SK-N-SH (cell line): Measurements from ENCODE around the gene REV1. TPM values are rescaled to one million over a fixed set of nuclear protein-coding genes. Genes with fewer than 3 reads are reported as not detected.

Experiments used
- CTCF ChIA-PET: fragments of 300-600, 350-600 bp; formaldehyde crosslinking; extraction: SDS; loops from one replicate; lab custom pipeline; 2021; lab: Yijun Ruan, JAX
- POLR2A ChIA-PET: fragments of 350-600 bp; sonication (Branson Sonifier 250); formaldehyde crosslinking; extraction: SDS; loops from one replicate; lab custom pipeline; 2020; ENCODE audit warnings: antibody characterized with exemption, inconsistent platforms; lab: Yijun Ruan, JAX
- DNase-seq: peaks from one replicate; pipeline ENCODE4 v3.0.0; 2012
- H2AFZ ChIP-seq: fragments of 200-600 bp; sonication (generic); 2 replicates; pipeline ENCODE4 v1.8.1; 2016; ENCODE audit warnings: antibody characterized with exemption, mild to moderate bottlenecking, low read depth
- H3F3A ChIP-seq: fragments of 200-600 bp; sonication (generic); replicated peaks from 2 replicates; pipeline ENCODE3; 2016; ENCODE audit warnings: antibody characterized with exemption, mild to moderate bottlenecking; ENCODE audit not compliant: insufficient read depth
- H3K27ac ChIP-seq, 2 experiments: fragments of 200-500 bp in 1 of 2; fragments of 200-600 bp in 1 of 2; sonication (Bioruptor generic) in 1 of 2; sonication (generic), shearing (Covaris generic) in 1 of 2; 2 replicates each; pipeline versions ENCODE4 v1.5.1 to v1.6.1; 2014 to 2016; ENCODE audit warnings: low read depth in 2 of 2, inconsistent platforms in 1 of 2, low read length in 1 of 2, mild to moderate bottlenecking in 1 of 2, mixed read lengths in 1 of 2
- H3K27me3 ChIP-seq: fragments of 200-600 bp; sonication (generic), shearing (Covaris generic); 2 replicates; pipeline ENCODE4 v1.6.1; 2016; ENCODE audit warnings: mixed run types; ENCODE audit not compliant: insufficient read depth
- H3K36me3 ChIP-seq, 2 experiments: fragments of 200-500 bp in 1 of 2; fragments of 200-600 bp in 1 of 2; sonication (Bioruptor generic) in 1 of 2; sonication (generic) in 1 of 2; replicated peaks in 1 of 2; 2 replicates each; pipeline versions ENCODE3 to v1.5.1; 2014 to 2016; ENCODE audit warnings: low read length in 1 of 2, mild to moderate bottlenecking in 1 of 2; ENCODE audit not compliant: insufficient read depth in 2 of 2, control insufficient read depth in 1 of 2
- H3K4me1 ChIP-seq, 2 experiments: fragments of 200-500 bp in 1 of 2; fragments of 200-600 bp in 1 of 2; sonication (Bioruptor generic) in 1 of 2; sonication (generic), shearing (Covaris generic) in 1 of 2; 2 replicates each; pipeline versions ENCODE4 v1.5.1 to v1.6.1; 2014 to 2016; ENCODE audit warnings: low read depth in 1 of 2, low read length in 1 of 2, mixed run types in 1 of 2; ENCODE audit not compliant: insufficient read depth in 2 of 2, control insufficient read depth in 1 of 2
- H3K4me2 ChIP-seq: fragments of 200-600 bp; sonication (generic), shearing (Covaris generic); 2 replicates; pipeline ENCODE4 v1.6.1; 2017; ENCODE audit warnings: mixed run types
- H3K4me3 ChIP-seq, 2 experiments: fragments of 200-500 bp in 1 of 2; fragments of 200-600 bp in 1 of 2; sonication (Bioruptor generic) in 1 of 2; sonication (generic), shearing (Covaris generic) in 1 of 2; 2 replicates each; pipeline versions ENCODE4 v1.5.1 to v1.8.1; 2014 to 2016; ENCODE audit warnings: low read depth in 2 of 2, inconsistent platforms in 1 of 2, low read length in 1 of 2, mild to moderate bottlenecking in 1 of 2, mixed read lengths in 1 of 2, moderate library complexity in 1 of 2
- H3K79me2 ChIP-seq: fragments of 200-600 bp; sonication (generic); 2 replicates; pipeline ENCODE4 v1.8.1; 2017; ENCODE audit warnings: mild to moderate bottlenecking; ENCODE audit not compliant: insufficient read depth
- H3K9ac ChIP-seq: fragments of 200-600 bp; sonication (generic); 2 replicates; pipeline ENCODE4 v1.6.1; 2017; ENCODE audit warnings: mixed run types
- H3K9me2 ChIP-seq: fragments of 200-600 bp; sonication (generic); 2 replicates; pipeline ENCODE4 v1.6.1; 2017; ENCODE audit warnings: mixed run types
- H3K9me3 ChIP-seq: fragments of 200-600 bp; sonication (generic); 2 replicates; pipeline ENCODE4 v1.6.1; 2017; ENCODE audit warnings: mixed run types, mild to moderate bottlenecking, moderate library complexity
- H4K20me1 ChIP-seq: fragments of 200-600 bp; sonication (generic); 2 replicates; pipeline ENCODE4 v1.6.1; 2017; ENCODE audit warnings: mild to moderate bottlenecking, mixed run types; ENCODE audit not compliant: insufficient read depth
- ELF1 ChIP-seq: IDR thresholded peaks from 2 replicates; pipeline ENCODE4 v1.4.0; 2012
- FOSL2 ChIP-seq: IDR thresholded peaks from 2 replicates; pipeline ENCODE4 v1.4.0; 2012; ENCODE audit warnings: low read depth, mild to moderate bottlenecking, moderate library complexity, borderline replicate concordance
- FOXJ3 ChIP-seq: sonication (generic); formaldehyde crosslinking; IDR thresholded peaks from 2 replicates; pipeline ENCODE4 v1.5.1; 2020; ENCODE audit warnings: mild to moderate bottlenecking, missing genetic modification reagents
- JUND ChIP-seq: IDR thresholded peaks from 2 replicates; pipeline ENCODE4 v1.4.0; 2012
- NRF1 ChIP-seq: IDR thresholded peaks from 2 replicates; pipeline ENCODE4 v1.6.1; 2012; ENCODE audit warnings: low read depth, mild to moderate bottlenecking, low read length
- POLR2AphosphoS5 ChIP-seq: IDR thresholded peaks from 2 replicates; pipeline ENCODE4 v1.6.1; 2012; ENCODE audit warnings: low read depth, low read length
- RXRA ChIP-seq: IDR thresholded peaks from 2 replicates; pipeline ENCODE4 v1.4.0; 2012; ENCODE audit warnings: low read depth, mild to moderate bottlenecking, borderline replicate concordance
- SIN3A ChIP-seq: IDR thresholded peaks from 2 replicates; pipeline ENCODE4 v1.6.1; 2012; ENCODE audit warnings: low read depth, mild to moderate bottlenecking, low read length, moderate library complexity, borderline replicate concordance
- TCF12 ChIP-seq: IDR thresholded peaks from 2 replicates; pipeline ENCODE4 v1.4.0; 2012
- TEAD4 ChIP-seq: IDR thresholded peaks from 2 replicates; pipeline ENCODE4 v1.4.0; 2012; ENCODE audit warnings: mild to moderate bottlenecking, borderline replicate concordance; ENCODE audit not compliant: insufficient read depth
- YY1 ChIP-seq: IDR thresholded peaks from 2 replicates; pipeline ENCODE4 v1.4.0; 2012; ENCODE audit warnings: low read depth, mild to moderate bottlenecking
- WGBS: methylation state at CpG from one replicate; pipeline ENCODE4 v1.1.6; 2017; ENCODE audit warnings: low lambda C conversion rate; 5-methylcytosine and 5-hydroxymethylcytosine counted together
- polyA plus RNA-seq, 3 experiments: library from polyadenylated mRNA; depleted of rRNA; stranded (reverse); fragments of >200 nt; gene quantifications; 2 replicates each; pipeline ENCODE4 v1.2.3, GENCODE V29; 2012
- TF ChIP-seq, protein P1 (sequence below): IDR thresholded peaks from 2 replicates; pipeline ENCODE4 v1.4.0; 2012; ENCODE audit warnings: low read depth, borderline replicate concordance
- TF ChIP-seq, protein P2 (sequence below): IDR thresholded peaks from 2 replicates; pipeline ENCODE4 v1.6.1; 2012; ENCODE audit warnings: mild to moderate bottlenecking, low read depth, low read length, moderate library complexity
- TF ChIP-seq, protein P3 (sequence below): fragments of 150-350 bp; IDR thresholded peaks from 2 replicates; pipeline ENCODE4 v1.6.1; 2016; ENCODE audit warnings: mild to moderate bottlenecking, low read depth, low read length
- TF ChIP-seq, protein P4 (sequence below): IDR thresholded peaks from 2 replicates; pipeline ENCODE4 v1.4.0; 2012; ENCODE audit warnings: low read depth, borderline replicate concordance
- TF ChIP-seq, protein P5 (sequence below): fragments of 150-350 bp; IDR thresholded peaks from 2 replicates; pipeline ENCODE4 v1.6.1; 2017; ENCODE audit warnings: antibody characterized with exemption, low read length, low read depth, borderline replicate concordance
- TF ChIP-seq, protein P6 (sequence below): IDR thresholded peaks from 2 replicates; pipeline ENCODE4; 2012
- TF ChIP-seq, protein P7 (sequence below): fragments of 200-600 bp; sonication (generic); IDR thresholded peaks from 2 replicates; pipeline ENCODE4 v1.6.1; 2017; ENCODE audit warnings: antibody characterized with exemption, mild to moderate bottlenecking, moderate library complexity

REV1 gene
- polyA plus RNA-seq, 1 of the 3 experiments (the other 2 are of a cell fraction) = 15.9 TPM

DNA sequence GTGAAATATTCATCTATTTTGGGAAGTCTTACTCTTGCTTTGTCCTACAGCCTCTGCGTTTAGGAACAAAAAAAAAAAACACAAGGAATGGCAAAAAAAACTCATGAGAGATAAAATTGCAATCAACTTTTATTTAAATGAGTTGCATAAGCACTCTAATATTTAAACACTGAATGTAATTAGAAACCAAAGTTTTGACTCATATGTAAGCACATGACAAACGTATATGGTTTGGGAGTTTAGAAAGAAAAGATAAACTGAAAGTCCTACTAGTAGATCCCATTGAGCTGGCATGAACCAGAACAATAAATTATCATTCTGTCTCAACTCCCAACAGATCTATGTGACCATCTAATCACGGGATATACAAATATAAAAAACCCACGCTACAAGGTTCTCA is 44.8 kb downstream of the REV1 start:
- WGBS = 94% methylated on average over 4 of the region's 4 CpGs
- POLR2A ChIA-PET = no interaction called here
- H3K4me1 ChIP-seq = no peaks in the 10 kb centered on the region; a peak in 2 of 4 replicates

More for the DNA sequence above, 44.8 kb downstream of the REV1 start:
- no peak for TF ChIP-seq ELF1
- no peak for TF ChIP-seq SIN3A
- TF ChIP-seq TCF12 = no peak
- TF ChIP-seq, protein P1, sequence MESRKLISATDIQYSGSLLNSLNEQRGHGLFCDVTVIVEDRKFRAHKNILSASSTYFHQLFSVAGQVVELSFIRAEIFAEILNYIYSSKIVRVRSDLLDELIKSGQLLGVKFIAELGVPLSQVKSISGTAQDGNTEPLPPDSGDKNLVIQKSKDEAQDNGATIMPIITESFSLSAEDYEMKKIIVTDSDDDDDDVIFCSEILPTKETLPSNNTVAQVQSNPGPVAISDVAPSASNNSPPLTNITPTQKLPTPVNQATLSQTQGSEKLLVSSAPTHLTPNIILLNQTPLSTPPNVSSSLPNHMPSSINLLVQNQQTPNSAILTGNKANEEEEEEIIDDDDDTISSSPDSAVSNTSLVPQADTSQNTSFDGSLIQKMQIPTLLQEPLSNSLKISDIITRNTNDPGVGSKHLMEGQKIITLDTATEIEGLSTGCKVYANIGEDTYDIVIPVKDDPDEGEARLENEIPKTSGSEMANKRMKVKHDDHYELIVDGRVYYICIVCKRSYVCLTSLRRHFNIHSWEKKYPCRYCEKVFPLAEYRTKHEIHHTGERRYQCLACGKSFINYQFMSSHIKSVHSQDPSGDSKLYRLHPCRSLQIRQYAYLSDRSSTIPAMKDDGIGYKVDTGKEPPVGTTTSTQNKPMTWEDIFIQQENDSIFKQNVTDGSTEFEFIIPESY = no peak
- TF ChIP-seq FOSL2 = no peak
- TF ChIP-seq, protein P2, sequence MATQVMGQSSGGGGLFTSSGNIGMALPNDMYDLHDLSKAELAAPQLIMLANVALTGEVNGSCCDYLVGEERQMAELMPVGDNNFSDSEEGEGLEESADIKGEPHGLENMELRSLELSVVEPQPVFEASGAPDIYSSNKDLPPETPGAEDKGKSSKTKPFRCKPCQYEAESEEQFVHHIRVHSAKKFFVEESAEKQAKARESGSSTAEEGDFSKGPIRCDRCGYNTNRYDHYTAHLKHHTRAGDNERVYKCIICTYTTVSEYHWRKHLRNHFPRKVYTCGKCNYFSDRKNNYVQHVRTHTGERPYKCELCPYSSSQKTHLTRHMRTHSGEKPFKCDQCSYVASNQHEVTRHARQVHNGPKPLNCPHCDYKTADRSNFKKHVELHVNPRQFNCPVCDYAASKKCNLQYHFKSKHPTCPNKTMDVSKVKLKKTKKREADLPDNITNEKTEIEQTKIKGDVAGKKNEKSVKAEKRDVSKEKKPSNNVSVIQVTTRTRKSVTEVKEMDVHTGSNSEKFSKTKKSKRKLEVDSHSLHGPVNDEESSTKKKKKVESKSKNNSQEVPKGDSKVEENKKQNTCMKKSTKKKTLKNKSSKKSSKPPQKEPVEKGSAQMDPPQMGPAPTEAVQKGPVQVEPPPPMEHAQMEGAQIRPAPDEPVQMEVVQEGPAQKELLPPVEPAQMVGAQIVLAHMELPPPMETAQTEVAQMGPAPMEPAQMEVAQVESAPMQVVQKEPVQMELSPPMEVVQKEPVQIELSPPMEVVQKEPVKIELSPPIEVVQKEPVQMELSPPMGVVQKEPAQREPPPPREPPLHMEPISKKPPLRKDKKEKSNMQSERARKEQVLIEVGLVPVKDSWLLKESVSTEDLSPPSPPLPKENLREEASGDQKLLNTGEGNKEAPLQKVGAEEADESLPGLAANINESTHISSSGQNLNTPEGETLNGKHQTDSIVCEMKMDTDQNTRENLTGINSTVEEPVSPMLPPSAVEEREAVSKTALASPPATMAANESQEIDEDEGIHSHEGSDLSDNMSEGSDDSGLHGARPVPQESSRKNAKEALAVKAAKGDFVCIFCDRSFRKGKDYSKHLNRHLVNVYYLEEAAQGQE = no peak
- no peak for TF ChIP-seq YY1
- TF ChIP-seq, protein P3, sequence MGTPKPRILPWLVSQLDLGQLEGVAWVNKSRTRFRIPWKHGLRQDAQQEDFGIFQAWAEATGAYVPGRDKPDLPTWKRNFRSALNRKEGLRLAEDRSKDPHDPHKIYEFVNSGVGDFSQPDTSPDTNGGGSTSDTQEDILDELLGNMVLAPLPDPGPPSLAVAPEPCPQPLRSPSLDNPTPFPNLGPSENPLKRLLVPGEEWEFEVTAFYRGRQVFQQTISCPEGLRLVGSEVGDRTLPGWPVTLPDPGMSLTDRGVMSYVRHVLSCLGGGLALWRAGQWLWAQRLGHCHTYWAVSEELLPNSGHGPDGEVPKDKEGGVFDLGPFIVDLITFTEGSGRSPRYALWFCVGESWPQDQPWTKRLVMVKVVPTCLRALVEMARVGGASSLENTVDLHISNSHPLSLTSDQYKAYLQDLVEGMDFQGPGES = no peak
- no peak for TF ChIP-seq RXRA
- TF ChIP-seq FOXJ3 (CRISPR knock-in tag) = no peak
- TF ChIP-seq POLR2AphosphoS5 = no peak
- TF ChIP-seq JUND = no peak
- TF ChIP-seq, protein P4, sequence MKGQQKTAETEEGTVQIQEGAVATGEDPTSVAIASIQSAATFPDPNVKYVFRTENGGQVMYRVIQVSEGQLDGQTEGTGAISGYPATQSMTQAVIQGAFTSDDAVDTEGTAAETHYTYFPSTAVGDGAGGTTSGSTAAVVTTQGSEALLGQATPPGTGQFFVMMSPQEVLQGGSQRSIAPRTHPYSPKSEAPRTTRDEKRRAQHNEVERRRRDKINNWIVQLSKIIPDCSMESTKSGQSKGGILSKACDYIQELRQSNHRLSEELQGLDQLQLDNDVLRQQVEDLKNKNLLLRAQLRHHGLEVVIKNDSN = no peak
- TF ChIP-seq, protein P5, sequence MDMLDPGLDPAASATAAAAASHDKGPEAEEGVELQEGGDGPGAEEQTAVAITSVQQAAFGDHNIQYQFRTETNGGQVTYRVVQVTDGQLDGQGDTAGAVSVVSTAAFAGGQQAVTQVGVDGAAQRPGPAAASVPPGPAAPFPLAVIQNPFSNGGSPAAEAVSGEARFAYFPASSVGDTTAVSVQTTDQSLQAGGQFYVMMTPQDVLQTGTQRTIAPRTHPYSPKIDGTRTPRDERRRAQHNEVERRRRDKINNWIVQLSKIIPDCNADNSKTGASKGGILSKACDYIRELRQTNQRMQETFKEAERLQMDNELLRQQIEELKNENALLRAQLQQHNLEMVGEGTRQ = no peak
- TF ChIP-seq, protein P6, sequence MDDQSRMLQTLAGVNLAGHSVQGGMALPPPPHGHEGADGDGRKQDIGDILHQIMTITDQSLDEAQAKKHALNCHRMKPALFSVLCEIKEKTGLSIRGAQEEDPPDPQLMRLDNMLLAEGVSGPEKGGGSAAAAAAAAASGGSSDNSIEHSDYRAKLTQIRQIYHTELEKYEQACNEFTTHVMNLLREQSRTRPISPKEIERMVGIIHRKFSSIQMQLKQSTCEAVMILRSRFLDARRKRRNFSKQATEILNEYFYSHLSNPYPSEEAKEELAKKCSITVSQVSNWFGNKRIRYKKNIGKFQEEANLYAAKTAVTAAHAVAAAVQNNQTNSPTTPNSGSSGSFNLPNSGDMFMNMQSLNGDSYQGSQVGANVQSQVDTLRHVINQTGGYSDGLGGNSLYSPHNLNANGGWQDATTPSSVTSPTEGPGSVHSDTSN = no peak
- TF ChIP-seq, protein P7, sequence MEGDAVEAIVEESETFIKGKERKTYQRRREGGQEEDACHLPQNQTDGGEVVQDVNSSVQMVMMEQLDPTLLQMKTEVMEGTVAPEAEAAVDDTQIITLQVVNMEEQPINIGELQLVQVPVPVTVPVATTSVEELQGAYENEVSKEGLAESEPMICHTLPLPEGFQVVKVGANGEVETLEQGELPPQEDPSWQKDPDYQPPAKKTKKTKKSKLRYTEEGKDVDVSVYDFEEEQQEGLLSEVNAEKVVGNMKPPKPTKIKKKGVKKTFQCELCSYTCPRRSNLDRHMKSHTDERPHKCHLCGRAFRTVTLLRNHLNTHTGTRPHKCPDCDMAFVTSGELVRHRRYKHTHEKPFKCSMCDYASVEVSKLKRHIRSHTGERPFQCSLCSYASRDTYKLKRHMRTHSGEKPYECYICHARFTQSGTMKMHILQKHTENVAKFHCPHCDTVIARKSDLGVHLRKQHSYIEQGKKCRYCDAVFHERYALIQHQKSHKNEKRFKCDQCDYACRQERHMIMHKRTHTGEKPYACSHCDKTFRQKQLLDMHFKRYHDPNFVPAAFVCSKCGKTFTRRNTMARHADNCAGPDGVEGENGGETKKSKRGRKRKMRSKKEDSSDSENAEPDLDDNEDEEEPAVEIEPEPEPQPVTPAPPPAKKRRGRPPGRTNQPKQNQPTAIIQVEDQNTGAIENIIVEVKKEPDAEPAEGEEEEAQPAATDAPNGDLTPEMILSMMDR = no peak
- TF ChIP-seq TEAD4 = no peak
- no peak for TF ChIP-seq NRF1
- no peaks in the 10 kb centered on the region for H3K9me2 ChIP-seq
- H3F3A ChIP-seq = no peaks in the 10 kb centered on the region
- no peak overlapping the region for H3K4me3 ChIP-seq
- H2AFZ ChIP-seq = no peak overlapping the region
- no peaks in the 10 kb centered on the region for H4K20me1 ChIP-seq
- H3K79me2 ChIP-seq = peaks cover 47% of the 10 kb centered on the region
- H3K36me3 ChIP-seq = peaks cover 39 to 45% of the 10 kb centered on the region in 2 experiments
- no peak for DNase-seq
- no peak overlapping the region for H3K9ac ChIP-seq
- H3K4me2 ChIP-seq = no peak overlapping the region
- CTCF ChIA-PET = no interaction called here
- H3K27ac ChIP-seq = no peak overlapping the region
- no peaks in the 10 kb centered on the region for H3K27me3 ChIP-seq
- H3K9me3 ChIP-seq = no peaks in the 10 kb centered on the region
